Thoracic aorta (tissue), 2 donors: ENCODE data around the gene DNAJC28. TPM values are rescaled to one million over a fixed set of nuclear protein-coding genes. Genes with fewer than 3 reads are reported as not detected.
A peak's percentile ranks its signal among the peaks of the same experiment; 100 is the strongest.

ENCODE experiments used
- ATAC-seq: fragments of 150-250 bp; one replicate; pipeline ENCODE4 v1.8.0; 2017; ENCODE audit warnings: low read depth; ENCODE audit not compliant: insufficient number of reproducible peaks, low FRiP score
- DNase-seq: peaks from one replicate; pipeline ENCODE4 v3.0.0-alpha.2; 2020; ENCODE audit warnings: low spot score
- H3K27ac ChIP-seq, 2 donors: fragments of 200-600 bp; sonication (generic); 1 replicate in 1 of 2; 2 replicates in 1 of 2; pipeline ENCODE4 v1.5.1; 2016; ENCODE audit warnings: mild to moderate bottlenecking in 2 of 2, moderate library complexity in 2 of 2
- H3K27me3 ChIP-seq: fragments of 200-600 bp; sonication (generic); replicated peaks from 2 replicates; pipeline ENCODE4 v1.6.0; 2016; ENCODE audit warnings: mild to moderate bottlenecking; ENCODE audit not compliant: insufficient read depth
- H3K36me3 ChIP-seq: fragments of 200-600 bp; sonication (generic); one replicate; pipeline ENCODE4 v1.5.1; 2016
- H3K4me1 ChIP-seq, 2 donors: fragments of 200-600 bp; sonication (generic); 1 replicate in 1 of 2; 2 replicates in 1 of 2; pipeline versions ENCODE4 v1.5.1 to v1.6.0; 2016; ENCODE audit warnings: low read depth in 2 of 2, mild to moderate bottlenecking in 1 of 2; ENCODE audit not compliant: control insufficient read depth in 1 of 2
- H3K4me3 ChIP-seq: fragments of 200-600 bp; sonication (generic); 2 replicates; pipeline ENCODE4 v1.5.1; 2016; ENCODE audit warnings: mild to moderate bottlenecking
- H3K9me3 ChIP-seq: fragments of 200-600 bp; sonication (generic); 2 replicates; pipeline ENCODE4 v1.5.1; 2016
- total RNA-seq, 2 donors: library from RNA; depleted of rRNA; stranded (reverse); fragments of >200 nt; gene quantifications; one replicate each; pipeline versions ENCODE4 v1.1.0 to v1.2.3, GENCODE V29; 2016
- TF ChIP-seq, protein P1 (sequence below): fragments of 200-600 bp; sonication (generic); IDR thresholded peaks from one replicate; pipeline ENCODE4 v1.5.1; 2019; ENCODE audit warnings: antibody characterized with exemption

Gene DNAJC28
- total RNA-seq, 2 donors from 2014 or later = 0.42 to 1.5 TPM

DNA sequence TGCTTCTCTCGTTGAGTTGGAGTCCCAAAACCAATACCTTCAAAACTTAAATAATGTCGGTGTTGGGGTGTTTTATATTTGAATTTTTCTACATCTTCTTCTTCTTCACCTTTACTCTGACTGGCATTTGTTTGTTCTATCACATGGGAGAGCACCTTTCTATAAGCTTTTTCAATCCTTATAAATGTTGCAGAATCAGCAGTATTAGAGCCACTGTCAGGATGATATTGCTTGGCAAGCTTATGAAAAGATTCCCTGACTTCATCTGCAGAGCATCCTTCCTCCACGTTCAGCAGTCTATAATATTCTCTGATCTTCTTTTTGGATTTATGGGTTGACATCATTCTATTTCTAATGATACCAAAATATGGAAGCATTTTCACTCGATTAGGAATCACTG is 2.6 kb downstream of the DNAJC28 start:
- no peak for ATAC-seq
- no peak for DNase-seq
- no peaks in the 10 kb centered on the region for H3K9me3 ChIP-seq

DNA sequence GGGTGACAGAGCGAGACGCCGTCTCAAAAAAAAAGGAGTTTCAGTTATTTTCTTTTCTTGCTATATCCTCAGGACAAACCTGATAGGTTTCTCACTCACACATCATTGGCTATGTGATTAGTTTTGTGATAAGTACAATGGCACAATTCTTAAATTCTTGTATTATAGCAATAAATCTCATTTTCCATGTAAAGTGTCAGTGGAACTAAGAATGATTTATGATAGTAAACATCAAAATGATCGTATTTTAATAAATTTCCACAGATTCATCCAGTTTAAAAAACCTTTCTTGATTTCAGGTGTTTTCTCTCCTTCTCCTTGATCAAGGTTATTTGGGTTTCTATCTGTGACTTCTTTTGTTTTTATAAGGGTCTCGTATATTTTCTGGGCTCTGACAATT is 3.5 kb downstream of the DNAJC28 start:
- TF ChIP-seq, protein P1, sequence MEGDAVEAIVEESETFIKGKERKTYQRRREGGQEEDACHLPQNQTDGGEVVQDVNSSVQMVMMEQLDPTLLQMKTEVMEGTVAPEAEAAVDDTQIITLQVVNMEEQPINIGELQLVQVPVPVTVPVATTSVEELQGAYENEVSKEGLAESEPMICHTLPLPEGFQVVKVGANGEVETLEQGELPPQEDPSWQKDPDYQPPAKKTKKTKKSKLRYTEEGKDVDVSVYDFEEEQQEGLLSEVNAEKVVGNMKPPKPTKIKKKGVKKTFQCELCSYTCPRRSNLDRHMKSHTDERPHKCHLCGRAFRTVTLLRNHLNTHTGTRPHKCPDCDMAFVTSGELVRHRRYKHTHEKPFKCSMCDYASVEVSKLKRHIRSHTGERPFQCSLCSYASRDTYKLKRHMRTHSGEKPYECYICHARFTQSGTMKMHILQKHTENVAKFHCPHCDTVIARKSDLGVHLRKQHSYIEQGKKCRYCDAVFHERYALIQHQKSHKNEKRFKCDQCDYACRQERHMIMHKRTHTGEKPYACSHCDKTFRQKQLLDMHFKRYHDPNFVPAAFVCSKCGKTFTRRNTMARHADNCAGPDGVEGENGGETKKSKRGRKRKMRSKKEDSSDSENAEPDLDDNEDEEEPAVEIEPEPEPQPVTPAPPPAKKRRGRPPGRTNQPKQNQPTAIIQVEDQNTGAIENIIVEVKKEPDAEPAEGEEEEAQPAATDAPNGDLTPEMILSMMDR = no peak
- Histone ChIP-seq H3K4me3 (no peak overlapping the region), H3K9me3 (no peaks in the 10 kb centered on the region), H3K4me1 (no peaks in the 10 kb centered on the region), H3K27ac (no peak overlapping the region), H3K36me3 (no peaks in the 10 kb centered on the region), H3K27me3 (no peaks in the 10 kb centered on the region)
- DNase-seq (no peak), ATAC-seq (no peak)

More for the DNA sequence above, 2.6 kb downstream of the DNAJC28 start:
- H3K4me3 ChIP-seq = no peak overlapping the region
- H3K36me3 ChIP-seq = no peaks in the 10 kb centered on the region
- H3K27me3 ChIP-seq = no peaks in the 10 kb centered on the region
- no peak overlapping the region for H3K27ac ChIP-seq
- H3K4me1 ChIP-seq = no peaks in the 10 kb centered on the region
- TF ChIP-seq, protein P1 = no peak

DNA sequence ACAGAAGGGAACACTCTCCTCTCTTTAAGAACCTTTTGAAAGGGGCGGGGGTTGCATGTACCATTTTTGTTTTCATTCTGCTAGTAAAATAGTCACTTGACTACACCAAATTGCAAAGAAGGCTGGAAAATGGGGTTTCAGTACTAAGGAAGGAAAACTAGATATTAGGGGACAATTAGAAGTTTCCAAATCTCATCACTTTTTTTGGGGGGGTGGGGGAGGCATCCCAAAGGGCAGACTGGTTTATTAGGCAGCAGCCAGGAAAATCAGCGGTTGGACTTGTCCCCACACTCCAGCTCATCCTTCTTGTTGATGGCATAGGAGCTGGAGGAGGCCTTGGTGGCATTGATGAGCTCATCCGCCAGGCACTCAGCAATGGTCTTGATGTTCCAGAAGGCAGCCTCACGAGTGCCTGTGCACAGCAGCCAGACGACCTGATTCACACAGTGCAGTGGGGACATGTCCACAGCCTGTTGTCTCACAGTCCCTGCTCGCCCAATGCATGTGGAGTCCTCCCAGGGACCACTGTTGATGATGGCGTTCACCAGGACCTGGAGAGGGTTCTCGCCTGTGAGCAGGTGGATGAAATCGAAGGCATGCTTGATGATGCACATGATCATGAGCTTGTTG is 10.1 kb downstream of the DNAJC28 start:
- TF ChIP-seq, protein P1 = no peak
- Histone ChIP-seq H3K27me3 (no peaks in the 10 kb centered on the region), H3K36me3 (no peaks in the 10 kb centered on the region), H3K27ac (no peak overlapping the region), H3K4me3 (no peak overlapping the region), H3K9me3 (no peaks in the 10 kb centered on the region), H3K4me1 (peaks cover 11 to 16% of the 10 kb centered on the region in 2 donors)
- DNase-seq (no peak), ATAC-seq (no peak)

DNA sequence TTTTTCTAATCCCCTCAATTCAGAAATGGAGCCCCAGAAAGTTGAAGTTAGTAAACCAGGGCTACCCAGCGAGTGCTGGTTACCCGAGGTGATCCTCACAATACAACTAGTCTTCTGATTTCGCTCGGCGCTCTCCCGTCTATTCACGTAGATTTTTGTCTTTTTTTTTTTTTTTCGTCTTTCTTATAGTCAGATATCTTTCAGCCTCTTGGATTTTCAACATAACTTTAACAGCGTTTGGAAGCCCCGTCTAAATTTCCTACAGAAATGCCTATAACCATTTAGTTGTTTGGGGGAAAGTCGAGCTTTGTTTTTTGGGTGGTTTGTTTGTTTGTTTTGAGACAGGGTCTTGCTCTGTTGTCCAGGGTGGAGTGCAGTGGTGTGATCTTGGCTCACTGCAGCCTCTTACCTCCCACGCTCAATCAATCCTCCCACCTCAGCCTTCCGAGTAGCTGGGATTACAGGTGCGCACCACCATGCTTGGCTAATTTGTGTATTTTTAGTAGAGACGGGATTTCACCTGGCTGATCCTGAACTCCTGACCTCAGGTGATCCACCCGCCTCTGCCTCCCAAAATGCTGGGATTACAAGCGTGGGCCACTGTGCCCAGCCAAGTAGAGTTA is 10.9 kb downstream of the DNAJC28 start:
- TF ChIP-seq, protein P1 = no peak
- H3K4me3 ChIP-seq = peak overlapping the region; percentile 94

DNA sequence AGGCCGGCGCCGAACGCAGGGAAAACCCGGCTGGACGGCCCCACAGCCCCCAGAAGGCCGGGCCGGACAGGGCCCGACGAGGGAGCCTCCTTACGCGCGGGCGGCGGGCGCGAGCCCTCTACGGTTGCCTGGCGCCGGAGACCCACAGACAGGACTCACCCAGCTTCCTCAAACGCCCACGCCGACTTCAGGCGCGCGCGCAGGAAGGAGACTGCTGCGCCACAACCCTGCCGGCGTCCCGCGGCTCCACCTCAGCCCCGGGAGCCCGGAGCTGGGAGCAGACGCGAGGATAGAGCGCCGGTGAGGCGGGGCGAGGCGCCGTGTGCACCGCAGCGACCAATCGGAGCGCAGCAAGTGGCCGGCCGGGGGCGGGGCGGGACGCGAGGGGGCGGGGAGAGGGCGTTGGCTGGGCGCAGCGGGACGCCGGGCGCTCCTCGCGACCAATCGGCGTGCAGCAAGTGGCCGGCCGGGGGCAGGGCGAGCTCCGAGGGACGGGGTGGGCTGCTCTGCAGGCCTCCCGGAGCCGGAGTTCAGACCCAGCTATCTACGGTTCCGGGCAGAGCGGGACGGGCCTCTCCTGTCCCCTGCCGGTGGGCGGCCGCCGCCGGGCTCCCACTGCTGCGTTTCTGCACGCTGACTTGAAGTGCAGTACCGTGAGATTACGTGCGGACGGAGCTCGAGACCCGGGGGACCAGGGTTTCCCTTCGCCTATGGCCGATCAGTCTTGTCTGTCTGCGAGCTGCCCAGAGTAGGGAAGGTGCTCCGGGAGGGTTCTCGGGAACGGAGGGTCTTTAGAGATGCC is 11.6 kb downstream of the DNAJC28 start, which contains the start of gene TMEM50B:
Gene TMEM50B, minus strand, starts transcription at position 296 of the 802 bp plus-strand sequence. CDS start 11,089 bp downstream, outside the sequence.
- peak; percentile 93 for ATAC-seq
- Histone ChIP-seq H3K27me3 (no peaks in the 10 kb centered on the region), H3K4me1 (peaks cover 11 to 16% of the 10 kb centered on the region in 2 donors), H3K4me3 (peak within 1 kb of the TSS; percentile 94), H3K9me3 (no peaks in the 10 kb centered on the region), H3K27ac (peak within 1 kb of the TSS; percentile 96 to 98), H3K36me3 (no peaks in the 10 kb centered on the region)
- peak; percentile 78 for DNase-seq
- TF ChIP-seq, protein P1 = peak; percentile 65

More for the DNA sequence above, 10.9 kb downstream of the DNAJC28 start:
- Histone ChIP-seq H3K27me3 (no peaks in the 10 kb centered on the region), H3K36me3 (no peaks in the 10 kb centered on the region), H3K9me3 (no peaks in the 10 kb centered on the region), H3K4me1 (peaks cover 11 to 16% of the 10 kb centered on the region in 2 donors), H3K27ac (peak overlapping the region; percentile 93 to 96)
- no peak for ATAC-seq
- no peak for DNase-seq
